ENCODE data around the gene SIGLEC7.

DNA sequence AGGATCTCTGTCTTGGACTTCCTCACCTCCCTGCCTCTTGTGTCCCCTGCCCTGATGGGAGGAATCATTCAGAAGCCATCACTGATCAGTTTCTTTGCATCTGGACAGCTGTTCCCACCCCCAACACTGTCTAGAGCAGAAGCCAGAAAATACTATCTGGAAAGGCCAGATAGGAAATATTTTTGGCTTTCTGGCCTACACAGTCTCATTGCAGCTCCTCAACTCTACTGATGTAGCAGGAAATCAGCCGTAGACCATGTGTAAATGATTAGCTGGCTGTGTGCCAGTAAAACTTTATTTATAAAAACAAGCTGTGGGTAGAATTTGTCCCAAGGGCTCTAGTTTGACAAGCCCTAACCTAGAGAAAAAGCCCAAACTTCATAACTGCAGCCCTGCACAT, 5.6 kb downstream of the SIGLEC7 start:
- no peak for TF ChIP-seq POLR2A (IDR thresholded peaks at IDR 0.05)
- TF ChIP-seq, protein P1, sequence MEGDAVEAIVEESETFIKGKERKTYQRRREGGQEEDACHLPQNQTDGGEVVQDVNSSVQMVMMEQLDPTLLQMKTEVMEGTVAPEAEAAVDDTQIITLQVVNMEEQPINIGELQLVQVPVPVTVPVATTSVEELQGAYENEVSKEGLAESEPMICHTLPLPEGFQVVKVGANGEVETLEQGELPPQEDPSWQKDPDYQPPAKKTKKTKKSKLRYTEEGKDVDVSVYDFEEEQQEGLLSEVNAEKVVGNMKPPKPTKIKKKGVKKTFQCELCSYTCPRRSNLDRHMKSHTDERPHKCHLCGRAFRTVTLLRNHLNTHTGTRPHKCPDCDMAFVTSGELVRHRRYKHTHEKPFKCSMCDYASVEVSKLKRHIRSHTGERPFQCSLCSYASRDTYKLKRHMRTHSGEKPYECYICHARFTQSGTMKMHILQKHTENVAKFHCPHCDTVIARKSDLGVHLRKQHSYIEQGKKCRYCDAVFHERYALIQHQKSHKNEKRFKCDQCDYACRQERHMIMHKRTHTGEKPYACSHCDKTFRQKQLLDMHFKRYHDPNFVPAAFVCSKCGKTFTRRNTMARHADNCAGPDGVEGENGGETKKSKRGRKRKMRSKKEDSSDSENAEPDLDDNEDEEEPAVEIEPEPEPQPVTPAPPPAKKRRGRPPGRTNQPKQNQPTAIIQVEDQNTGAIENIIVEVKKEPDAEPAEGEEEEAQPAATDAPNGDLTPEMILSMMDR (IDR thresholded peaks at IDR 0.05): no peak
